ENCODE measurements around the gene LACRT.
A peak's percentile ranks its signal among the peaks of the same experiment; 100 is the strongest.

LACRT gene

DNA sequence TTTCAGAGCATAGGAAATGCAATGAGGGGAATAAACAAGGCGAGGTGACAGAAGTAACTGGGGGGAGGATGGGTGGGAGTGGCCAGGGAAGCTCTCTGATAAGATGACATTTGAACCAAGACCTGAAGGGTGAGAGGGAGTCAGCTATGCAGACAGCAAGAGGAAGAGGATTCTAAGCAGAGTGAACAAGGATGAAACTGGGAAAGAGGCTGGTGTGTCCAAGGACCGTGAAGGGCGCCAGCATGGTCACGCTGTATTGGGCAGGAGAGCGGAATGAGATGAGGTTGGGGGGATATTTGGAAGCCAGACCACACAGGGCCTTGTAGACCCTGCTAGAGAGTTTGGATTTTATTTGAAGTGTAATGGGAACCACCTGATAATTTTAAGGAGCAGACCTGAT lies 35.7 kb downstream of the LACRT start:
- no peak for DNase-seq (ENCODE audit: low read depth)

DNA sequence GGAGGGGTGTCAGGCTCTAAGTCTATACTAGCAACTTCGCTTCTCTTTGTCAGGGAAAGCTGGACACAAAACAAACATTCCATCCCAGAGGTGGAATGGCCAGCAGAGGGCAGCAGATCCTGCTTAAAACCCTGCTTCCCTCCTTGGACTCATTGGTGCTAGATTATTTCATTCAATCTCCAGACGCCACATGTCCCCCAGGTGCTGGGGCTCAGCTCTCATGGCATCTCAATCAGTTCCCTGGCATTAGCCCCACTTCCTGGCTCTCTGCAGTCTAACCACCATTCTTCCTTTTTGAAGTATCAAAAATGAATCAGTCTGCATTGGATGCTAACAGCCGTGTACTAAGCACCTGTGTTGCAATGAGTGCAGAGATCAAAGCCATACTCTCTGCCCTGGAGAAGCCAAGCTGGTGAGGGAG lies 38.2 kb downstream of the LACRT start:
- DNase-seq (ENCODE audit: low read depth), result peak; percentile 23

DNA sequence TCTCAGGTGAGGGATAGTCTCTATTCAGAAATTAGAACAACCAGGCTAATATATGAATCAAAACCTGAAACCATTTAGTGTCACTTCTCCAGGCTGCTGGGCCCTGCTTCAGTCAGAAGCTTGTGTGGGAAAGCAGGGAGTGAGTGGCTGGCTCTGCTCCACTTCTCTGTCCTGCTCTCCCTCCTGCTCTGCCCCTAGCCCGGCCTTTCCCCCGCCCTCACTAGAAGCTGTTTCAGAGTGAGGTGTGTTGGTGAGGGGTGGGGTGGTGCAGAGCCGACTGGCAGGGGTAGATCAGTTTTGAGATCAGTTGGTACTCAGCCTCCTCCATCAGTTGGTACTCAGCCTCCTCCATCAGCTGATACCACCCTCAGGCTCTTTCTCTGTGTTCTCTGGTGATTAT lies 39.2 kb downstream of the LACRT start:
- DNase-seq (ENCODE audit: low read depth), result no peak

DNA sequence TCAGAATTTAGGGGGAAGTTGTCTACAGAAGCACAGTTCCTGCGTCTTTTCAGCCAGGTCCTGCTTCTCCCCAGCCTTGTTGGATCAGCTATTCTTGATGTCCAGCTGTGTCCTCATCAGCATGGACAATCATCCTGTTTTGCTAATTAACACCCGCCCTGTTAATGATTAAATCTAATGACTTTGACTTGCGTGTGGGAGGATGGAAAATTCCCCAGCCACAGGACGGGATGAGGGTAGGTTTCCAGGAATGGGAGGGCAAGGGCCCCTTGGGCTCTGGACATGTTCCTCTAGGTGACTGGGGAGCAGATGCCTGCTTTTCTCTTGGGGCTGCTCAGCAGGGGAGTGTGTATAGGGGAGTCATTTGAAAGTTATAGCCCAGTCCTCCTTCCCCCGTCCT lies 41.0 kb downstream of the LACRT start:
- DNase-seq (ENCODE audit: low read depth), result no peak

DNA sequence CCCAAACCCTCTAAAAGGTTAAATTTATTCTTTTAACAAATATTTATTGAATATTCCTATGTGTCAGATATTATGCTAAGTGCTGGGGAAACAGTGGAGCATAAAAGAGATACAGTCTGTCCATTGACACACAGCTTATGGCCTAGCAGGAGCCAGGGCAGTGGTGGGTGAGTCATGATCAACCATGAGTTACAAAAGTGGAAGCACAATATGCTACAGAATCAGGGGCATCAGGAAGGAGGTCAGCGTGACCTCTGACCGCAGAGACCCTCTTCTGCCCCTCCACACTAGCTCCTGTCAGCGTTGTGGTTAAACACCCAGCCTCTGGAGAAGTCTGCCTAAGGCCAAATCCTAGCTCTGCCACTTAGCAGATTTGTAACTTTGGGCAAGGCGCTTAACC lies 41.6 kb downstream of the LACRT start:
- DNase-seq (ENCODE audit: low read depth), result no peak

DNA sequence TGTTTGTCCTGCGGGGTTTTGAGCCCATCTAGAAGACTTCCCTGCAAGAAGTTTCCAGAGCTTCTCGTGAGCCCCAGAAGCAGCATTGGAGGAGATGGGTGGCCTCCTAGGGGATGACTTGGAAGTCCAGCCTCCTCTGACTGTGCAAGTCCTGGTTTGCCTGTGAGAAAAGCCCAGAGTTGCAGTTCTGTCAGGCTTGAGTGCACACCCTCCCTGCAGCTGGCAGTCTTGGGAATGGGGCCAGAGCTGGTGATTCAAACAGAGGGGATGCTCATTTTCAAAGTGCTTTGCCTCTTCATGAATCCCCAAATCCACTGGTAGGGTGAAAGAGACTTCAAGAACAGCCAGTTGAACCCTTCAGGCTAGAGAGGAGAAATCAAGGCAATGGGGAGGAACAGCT lies 42.4 kb downstream of the LACRT start:
- DNase-seq (ENCODE audit: low read depth), result no peak

DNA sequence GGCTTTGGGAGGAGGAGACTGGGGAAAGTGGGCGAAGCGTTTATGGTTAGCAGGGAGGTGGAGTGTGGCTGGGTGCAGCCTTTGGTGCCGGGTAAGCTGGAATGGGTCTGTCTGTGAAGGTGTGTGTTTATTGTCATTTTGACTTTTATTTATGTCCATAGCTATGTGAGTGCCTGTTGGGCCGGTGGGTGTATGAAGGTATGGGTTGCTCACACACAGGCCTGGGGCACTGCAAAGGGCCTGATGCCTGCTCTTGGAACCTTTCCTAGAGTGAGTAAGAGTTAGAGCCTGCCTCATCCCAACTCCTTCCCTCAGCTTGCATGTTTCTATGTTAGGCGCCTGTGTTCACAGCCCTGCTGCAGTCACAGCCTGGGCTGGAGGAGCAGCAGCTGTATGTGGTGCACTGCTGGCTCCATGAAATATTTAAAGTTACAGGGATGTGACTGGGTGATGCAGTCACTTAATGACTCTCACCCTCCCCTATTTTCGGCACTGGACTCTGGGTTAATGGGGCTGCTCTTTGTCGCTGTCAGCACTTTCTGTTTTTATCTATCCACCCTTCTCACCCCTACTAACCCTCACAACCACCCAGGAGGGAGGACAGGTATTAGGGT lies 43.6 kb downstream of the LACRT start:
- no peak for DNase-seq (ENCODE audit: low read depth)

DNA sequence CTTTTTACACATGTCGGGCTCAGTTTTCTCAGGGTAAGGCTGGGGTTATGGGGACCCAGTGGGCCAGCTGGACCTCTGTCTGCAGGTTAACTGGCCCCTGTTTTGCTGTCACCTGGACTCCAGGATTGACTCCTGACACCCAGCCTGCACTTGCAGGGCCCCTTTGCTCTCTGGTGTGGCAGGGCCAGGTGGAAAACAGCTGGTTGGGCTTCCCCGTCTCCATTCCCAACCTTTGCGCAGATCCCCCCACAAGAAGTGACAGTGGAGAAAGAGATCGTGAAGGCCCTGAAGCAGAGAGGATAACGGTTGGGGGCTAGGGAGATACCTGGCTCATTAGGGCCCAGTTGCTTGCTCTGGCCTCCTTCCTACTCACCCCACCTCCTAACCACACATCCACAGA lies 44.7 kb downstream of the LACRT start:
- no peak for DNase-seq (ENCODE audit: low read depth)

DNA sequence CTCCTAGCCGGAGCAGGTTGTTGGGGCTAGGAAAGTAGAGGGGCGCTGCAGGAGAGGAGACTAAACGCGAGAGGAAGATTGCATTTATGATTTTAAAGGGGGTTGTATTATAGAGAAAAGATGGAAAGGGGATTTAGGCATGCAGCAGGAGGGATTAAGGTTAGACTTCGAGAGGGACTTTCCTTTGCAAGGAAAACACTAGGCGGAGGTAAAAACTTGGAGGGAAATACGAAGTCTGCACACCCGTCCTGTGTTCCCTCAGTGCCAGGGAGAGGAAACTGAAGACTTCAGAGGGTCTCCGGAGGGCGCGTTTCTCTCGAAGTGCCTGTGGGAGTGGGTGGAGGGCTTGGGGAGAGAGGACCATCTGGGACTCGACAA lies 45.8 kb downstream of the LACRT start:
- no peak for DNase-seq (ENCODE audit: low read depth)

DNA sequence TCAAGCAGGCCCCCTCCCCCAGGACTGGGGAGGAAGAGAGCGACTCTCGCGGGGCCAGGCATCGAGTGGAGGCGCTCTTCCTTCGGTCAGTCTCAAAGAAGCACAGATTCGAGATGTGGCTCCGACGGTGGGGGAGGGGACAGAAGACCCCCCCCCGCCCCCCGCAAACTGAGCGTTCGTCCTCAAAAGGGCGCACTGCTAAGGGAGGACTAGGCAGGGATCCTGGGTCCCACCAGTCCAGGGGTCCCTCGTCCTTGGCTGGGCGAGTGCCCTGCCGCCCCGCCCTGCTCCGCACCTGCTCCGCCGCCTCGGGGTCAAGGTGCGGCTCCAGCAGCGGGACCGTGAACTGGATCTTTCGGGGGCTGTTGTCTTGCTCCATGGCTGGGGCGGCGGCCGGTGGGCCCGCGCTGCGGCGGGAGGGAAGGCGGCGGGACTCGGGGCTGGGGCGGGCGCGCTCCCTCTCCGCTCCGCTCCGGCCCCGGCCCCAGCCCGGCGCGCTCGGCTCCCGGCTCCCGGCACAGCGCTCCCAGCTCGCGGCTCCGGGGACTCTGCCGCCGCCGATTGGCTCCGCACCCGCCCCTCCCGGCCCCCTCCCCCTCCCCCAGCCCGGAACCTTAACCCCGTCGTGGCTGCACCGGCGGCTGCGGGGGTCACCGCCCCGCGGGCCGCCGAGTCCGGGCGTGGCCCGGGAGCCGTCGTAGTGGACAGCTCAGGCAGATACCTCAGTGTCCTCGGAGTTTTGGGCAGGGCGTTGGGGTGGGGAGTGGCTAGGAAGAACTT lies 46.4 kb downstream of the LACRT start, which contains the start of gene PPP1R1A:
Gene PPP1R1A (minus strand): TSS at position 550 of the 780 bp plus-strand sequence. CDS start 171 bp downstream, at position 379.
- DNase-seq (ENCODE audit: low read depth), result no peak

DNA sequence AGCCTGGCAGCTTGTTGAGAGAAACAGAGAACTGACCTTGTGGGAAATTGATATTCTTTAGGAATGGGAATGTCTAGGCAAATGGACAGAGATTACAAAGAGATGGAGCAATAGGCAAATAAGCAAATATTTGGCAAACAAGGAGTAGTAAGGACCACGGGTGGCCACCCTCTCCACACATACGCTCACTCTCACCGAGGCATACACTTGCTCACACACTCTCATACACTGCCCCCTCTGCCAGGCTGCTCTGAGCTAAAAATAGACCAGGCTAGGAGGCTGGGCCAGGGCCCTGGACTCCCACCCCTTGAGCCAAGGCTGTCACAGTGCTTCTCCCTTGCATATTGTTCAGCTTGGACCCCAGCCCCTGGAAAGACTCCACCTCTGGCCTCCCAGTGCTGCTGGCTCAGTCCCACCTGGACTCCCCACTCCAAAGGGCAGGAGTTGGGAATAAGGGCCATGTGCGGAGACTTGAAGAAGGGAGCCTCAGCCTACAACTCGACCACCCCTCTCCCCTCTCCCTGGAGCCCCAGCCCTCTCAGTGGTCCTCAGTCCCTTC lies 47.3 kb downstream of the LACRT start:
- DNase-seq (ENCODE audit: low read depth), result no peak

DNA sequence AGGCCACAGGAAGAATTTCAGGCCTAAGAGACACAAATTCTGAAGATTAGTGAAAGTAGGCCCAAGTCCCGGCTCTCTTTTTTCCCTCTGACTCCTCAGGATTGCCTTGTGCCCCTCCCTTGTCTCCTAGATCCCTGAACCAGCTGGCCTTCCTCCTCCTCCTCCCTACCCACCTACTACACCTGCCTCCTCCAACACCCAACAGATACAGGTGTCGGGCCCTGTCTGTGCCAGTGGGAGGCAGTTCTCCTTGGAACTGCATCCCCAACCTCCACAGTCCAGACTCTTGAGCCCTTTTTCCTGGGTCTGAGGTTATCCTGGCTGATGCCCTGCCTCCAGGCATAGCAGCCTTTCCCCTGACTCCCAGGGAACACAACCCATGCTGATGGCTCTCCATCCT lies 48.1 kb downstream of the LACRT start:
- no peak for DNase-seq (ENCODE audit: low read depth)

DNA sequence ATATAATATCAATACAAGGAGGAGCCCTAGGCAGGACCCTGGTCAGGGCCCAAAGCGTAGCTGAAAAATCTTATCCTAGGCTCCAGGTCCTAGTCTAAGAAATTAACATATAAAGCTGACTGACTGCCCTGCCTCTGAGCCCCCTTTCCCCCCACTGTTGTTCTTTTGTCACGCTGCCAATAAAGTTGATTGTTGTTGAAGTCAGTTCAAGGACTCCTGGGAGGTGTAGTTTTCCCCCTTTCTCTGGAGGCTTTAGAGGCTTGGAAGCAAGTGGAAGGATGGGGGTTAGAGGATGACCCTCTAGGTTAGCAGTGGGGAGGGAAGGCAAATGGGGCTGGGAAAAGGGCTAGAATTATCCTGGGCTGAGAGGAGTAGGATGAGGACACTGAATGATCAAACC lies 49.5 kb downstream of the LACRT start:
- no peak for DNase-seq (ENCODE audit: low read depth)

DNA sequence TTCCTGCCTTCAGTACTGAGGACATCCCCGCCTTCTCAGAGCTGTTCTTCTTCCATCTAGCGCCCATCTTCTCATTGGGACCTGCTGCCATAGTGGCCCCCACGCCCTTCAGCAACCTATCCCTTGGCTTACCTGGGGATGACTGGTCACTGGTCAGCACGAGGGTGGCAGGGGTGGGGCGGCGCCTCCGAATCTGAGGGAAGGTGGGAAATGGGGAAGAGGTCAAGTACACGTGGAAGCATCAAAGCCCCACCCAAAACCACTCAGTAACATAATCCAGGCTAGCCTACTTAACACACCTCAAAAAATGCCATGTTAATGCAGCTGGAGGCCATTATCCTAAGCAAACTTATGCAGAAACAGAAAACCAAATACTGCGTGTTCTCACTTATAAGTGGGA lies 50.6 kb downstream of the LACRT start:
- no peak for DNase-seq (ENCODE audit: low read depth)

DNA sequence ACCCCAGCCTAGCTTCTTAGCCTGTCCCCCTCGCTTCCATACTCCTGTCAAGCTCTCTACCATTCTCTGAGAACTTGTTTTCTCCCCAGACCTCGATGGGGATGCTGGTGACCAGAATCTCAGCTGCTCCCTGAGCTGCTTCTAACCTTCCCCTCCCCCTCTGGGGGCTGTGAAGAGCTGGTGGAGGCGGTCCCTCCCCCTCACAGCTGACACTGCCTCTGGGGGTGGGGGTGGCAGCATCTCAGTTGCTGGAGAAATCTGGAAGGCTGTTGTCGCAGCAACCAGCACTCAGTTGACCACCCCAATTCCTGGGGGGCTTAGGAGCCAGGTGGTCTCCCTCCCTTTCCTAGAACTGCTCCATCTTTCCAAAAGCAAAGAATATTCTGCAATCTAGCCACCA lies 51.0 kb downstream of the LACRT start:
- DNase-seq (ENCODE audit: low read depth), result no peak

DNA sequence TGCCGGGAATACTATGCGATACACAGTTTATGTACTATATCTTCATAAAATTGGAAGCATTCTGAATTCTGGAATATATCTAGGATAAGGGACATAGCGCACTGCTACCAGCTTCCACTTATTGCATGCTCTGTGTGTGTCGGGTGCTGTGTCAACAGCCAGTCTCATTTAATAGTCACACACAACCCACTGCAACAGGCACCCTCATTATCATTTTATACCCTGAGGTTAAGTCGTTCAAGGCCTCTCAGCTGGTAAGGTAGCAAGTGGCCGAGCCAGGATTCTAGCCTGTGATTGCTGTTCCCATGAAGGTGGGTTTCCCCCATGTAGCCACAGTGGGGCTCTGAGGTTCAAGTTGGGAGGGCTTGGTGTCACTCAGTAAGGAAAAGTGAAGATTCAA lies 53.3 kb downstream of the LACRT start:
- DNase-seq (ENCODE audit: low read depth), result no peak

Measured in activated T-cell treated with anti-CD3 and anti-CD28 coated beads for 24 hours (primary cell).